NCI-H2171 (cell line): ENCODE data around the gene TANC1.
"Not testable (repeated sequence)": the region's sequence is repeated elsewhere in the genome, so short reads cannot be mapped to it uniquely, and the experiment has no call there.

Source experiments
- DNase-seq: peaks from one replicate; lab custom pipeline; 2025; lab: John Stamatoyannopoulos, UW

TANC1 gene

DNA sequence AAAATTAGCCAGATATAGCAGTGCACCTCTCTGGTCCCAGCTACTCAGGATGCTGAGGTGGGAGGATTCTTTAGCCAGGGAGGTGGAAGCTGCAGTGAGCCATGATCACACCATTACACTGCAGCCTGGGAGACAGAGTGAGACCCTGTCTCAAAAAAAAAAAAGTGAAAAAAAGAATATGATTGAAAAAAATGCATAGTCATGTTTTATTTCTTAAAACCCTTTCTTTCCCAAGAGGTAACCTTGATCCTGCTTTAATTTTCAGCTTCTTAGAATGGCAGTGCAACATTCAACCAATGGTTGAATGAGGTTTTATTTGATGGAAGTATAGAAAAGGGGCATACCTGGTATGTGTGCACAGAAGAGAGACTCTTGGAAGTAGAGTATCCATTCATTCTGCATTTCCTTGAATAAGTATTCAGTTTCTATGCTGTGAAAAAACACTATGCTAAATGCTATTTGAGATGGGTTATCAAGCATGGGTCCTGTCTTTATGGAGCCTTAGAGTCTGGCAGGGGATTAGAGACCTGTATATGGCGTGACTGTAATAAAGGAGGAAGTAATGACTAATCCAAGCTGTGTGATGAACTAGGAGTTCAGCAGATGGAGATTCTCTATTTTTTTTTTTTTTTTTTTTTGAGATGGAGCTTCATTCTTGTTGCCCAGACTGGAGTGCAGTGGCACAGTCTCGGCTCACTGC is 171.8 kb downstream of the TANC1 start:
- no peak for DNase-seq

- DNase-seq = not testable (repeated sequence)
Measured at GRCh38 chr2:159140821-159141220, 172.4 kb downstream of the TANC1 start.

GRCh38 chr2:159144776-159145614 is 176.6 kb downstream of the TANC1 start:
- DNase-seq = no peak

GRCh38 chr2:159145745-159146354 is 177.4 kb downstream of the TANC1 start:
- DNase-seq = no peak

- peak; percentile 89 for DNase-seq
Measured at GRCh38 chr2:159146996-159147666, 178.7 kb downstream of the TANC1 start.

DNA sequence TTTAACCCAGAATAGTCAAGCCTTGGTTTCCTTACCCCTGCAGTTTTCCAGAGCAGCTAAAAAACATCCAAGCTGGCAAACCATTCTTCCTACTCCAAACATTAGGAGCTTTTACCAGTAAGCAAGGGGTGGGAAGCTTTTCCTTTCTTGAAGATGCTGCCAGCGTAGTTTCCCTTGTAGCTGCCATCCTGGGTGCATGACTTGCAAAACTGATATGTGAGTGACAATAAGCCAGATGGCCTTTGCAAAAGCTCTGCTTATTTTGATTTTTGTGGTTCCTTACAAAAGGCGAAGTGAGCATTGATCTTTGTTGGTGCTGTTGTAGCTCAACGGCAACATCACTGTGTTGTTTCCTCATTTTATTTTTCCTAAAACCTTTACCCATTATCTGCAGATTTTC is 179.2 kb downstream of the TANC1 start:
- DNase-seq = no peak

GRCh38 chr2:159148901-159149300 is 180.5 kb downstream of the TANC1 start:
- DNase-seq = no peak

DNA sequence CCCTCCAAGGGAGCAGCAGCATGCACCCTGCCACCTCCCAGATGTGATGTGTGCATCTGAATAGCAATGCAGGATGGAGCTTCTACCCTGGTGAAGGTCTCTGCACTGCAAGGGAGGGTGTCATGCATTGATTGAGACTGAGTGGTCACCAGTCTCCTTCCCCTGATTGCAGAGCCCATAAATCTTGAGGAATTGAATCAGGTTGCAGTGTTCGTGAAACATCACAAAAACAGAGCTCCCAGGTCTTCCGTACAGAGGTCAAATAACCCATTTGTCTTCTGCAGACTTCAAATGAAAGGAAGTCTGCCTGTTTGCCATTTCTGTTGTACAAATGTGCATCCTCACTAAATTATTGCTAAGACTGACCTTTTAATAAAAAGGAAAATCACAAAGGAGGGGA is 181.3 kb downstream of the TANC1 start:
- no peak for DNase-seq

DNA sequence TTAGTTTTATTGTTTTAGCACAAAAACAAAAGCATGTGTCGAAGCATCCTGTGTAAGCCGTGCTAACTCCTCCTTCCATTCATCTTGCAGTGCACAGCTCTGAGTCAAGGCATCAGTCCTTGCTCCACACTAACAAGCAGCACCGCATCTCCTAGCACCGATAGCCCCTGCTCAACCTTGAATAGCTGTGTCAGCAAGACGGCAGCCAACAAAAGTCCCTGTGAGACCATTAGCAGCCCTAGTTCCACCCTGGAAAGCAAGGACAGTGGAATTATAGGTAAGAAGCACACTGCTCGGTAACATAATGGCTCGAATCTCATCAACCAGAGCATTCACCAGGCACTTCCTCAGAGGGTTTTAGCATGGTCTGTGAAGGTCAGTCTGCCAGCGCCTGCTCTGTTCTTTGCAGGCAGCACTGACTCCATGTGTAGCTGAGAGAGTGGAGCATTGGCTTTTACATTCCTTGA is 181.9 kb downstream of the TANC1 start:
- no peak for DNase-seq

GRCh38 chr2:159151198-159152127 is 183.0 kb downstream of the TANC1 start:
- peak; percentile 62 for DNase-seq

- no peak for DNase-seq
Measured at GRCh38 chr2:159152128-159152778, 183.8 kb downstream of the TANC1 start.

- DNase-seq = no peak
Measured at GRCh38 chr2:159153063-159153462, 184.6 kb downstream of the TANC1 start.

GRCh38 chr2:159153463-159153862 is 185.0 kb downstream of the TANC1 start:
- DNase-seq = no peak

- no peak for DNase-seq
Measured at GRCh38 chr2:159153951-159154350, 185.5 kb downstream of the TANC1 start.

DNA sequence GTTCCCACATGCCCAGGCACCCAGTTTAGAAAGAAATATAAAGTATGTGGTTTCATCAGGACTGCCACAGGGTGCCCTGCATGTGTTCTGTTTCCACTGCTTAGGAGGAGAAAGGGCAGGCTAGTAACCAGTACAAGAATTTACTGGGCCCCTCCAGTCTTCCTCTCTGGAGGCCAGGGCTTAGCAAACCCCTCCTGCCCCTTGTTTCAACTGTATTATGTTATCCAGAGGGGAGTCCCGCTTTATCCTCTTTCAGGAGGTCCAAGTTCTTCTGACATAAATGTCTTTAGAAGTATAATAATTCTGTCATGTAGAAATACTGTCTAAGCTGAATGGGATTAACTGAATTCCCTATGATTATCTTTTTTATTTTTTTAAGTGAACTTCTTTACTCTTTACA is 185.9 kb downstream of the TANC1 start:
- DNase-seq = no peak

DNA sequence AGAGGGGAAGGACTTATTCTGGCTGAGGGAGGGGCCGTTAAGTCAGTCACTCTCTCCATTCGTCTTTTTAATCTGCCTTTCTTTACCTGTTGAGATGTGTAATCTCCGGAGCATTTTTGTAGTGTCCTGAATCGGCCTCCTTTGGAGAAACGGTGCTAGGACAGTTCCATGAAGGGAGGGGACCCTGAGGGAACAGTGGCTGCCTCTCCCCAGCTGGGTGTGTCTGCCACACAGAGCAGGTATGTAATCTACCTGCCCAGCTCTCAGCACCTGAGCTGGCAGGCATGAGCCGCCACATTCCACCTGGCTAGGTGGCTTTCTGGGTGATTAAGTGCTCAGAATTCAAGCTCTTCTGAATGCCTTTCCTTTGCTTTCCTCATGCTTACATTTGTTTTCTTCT is 186.9 kb downstream of the TANC1 start:
- no peak for DNase-seq

GRCh38 chr2:159155791-159156190 is 187.4 kb downstream of the TANC1 start:
- DNase-seq = no peak

GRCh38 chr2:159156834-159157233 is 188.4 kb downstream of the TANC1 start:
- no peak for DNase-seq

- DNase-seq = no peak
Measured at GRCh38 chr2:159157361-159158209, 189.1 kb downstream of the TANC1 start.

- peak; percentile 28 for DNase-seq
Measured at GRCh38 chr2:159160412-159160811, 192.0 kb downstream of the TANC1 start.
